HEK293 (cell line): ENCODE data around the gene NPPA.

ENCODE experiments used
- CTCF ChIA-PET: fragments of 350-600 bp; formaldehyde crosslinking; extraction: SDS; loops from one replicate; lab custom pipeline; 2021; ENCODE audit warnings: antibody characterized with exemption; lab: Yijun Ruan, JAX
- POLR2A ChIA-PET: fragments of 300-600 bp; formaldehyde crosslinking; extraction: SDS; loops from one replicate; lab custom pipeline; 2020; ENCODE audit warnings: antibody characterized with exemption, inconsistent platforms; lab: Yijun Ruan, JAX
- H3K27ac ChIP-seq: fragments of 200-500 bp; sonication (Bioruptor generic); 2 replicates; pipeline ENCODE4 v1.5.1; 2014; ENCODE audit warnings: low read depth, low read length, control low read depth, inconsistent platforms; ENCODE audit errors: extremely low read depth
- H3K36me3 ChIP-seq, 2 experiments: fragments of 200-500 bp in 1 of 2; sonication (Bioruptor generic) in 1 of 2; 1 replicate in 1 of 2; 2 replicates in 1 of 2; pipeline ENCODE4 v1.5.1; 2014 to 2017; ENCODE audit warnings: inconsistent platforms in 2 of 2, low read length in 2 of 2; ENCODE audit not compliant: control insufficient read depth in 2 of 2, insufficient read depth in 1 of 2
- H3K4me1 ChIP-seq: fragments of 200-500 bp; sonication (Bioruptor generic); 2 replicates; pipeline ENCODE4 v1.5.1; 2014; ENCODE audit warnings: mild to moderate bottlenecking, low read length, inconsistent platforms; ENCODE audit not compliant: control insufficient read depth, insufficient read depth
- H3K4me3 ChIP-seq: 2 replicates; pipeline ENCODE4 v1.5.1; 2011; ENCODE audit warnings: low read depth, mild to moderate bottlenecking, control low read depth, low read length, moderate library complexity
- H3K9me3 ChIP-seq: fragments of 200-500 bp; sonication (Bioruptor generic); 2 replicates; pipeline ENCODE4 v1.5.1; 2014; ENCODE audit warnings: low read depth, low read length, inconsistent platforms; ENCODE audit not compliant: control insufficient read depth, insufficient read depth
- EGR2 ChIP-seq: fragments of 450-650 bp; formaldehyde crosslinking; IDR thresholded peaks from 2 replicates; pipeline ENCODE4 v1.5.1; 2016; ENCODE audit warnings: low read depth, missing biosample characterization, missing genetic modification characterization
- HIC1 ChIP-seq: fragments of 450-650 bp; formaldehyde crosslinking; IDR thresholded peaks from 2 replicates; pipeline ENCODE4 v1.5.1; 2016; ENCODE audit warnings: missing biosample characterization, missing genetic modification characterization
- HOXA7 ChIP-seq: sonication (generic); formaldehyde crosslinking; IDR thresholded peaks from 2 replicates; pipeline ENCODE4 v1.8.1; 2022; ENCODE audit warnings: missing genetic modification reagents, borderline replicate concordance
- INSM2 ChIP-seq: fragments of 450-650 bp; formaldehyde crosslinking; IDR thresholded peaks from 2 replicates; pipeline ENCODE4 v1.5.1; 2016; ENCODE audit warnings: missing biosample characterization, missing genetic modification characterization
- KLF10 ChIP-seq: fragments of 450-650 bp; IDR thresholded peaks from 2 replicates; pipeline ENCODE4 v1.5.1; 2018; ENCODE audit warnings: missing biosample characterization, mild to moderate bottlenecking, missing genetic modification characterization
- RBAK ChIP-seq: fragments of 450-650 bp; formaldehyde crosslinking; IDR thresholded peaks from 2 replicates; pipeline ENCODE4 v1.5.1; 2016; ENCODE audit warnings: missing biosample characterization, missing genetic modification characterization
- SP7 ChIP-seq: fragments of 450-650 bp; formaldehyde crosslinking; IDR thresholded peaks from 2 replicates; pipeline ENCODE4 v1.5.1; 2016; ENCODE audit warnings: missing biosample characterization, missing genetic modification characterization
- ZBTB21 ChIP-seq: fragments of 450-650 bp; formaldehyde crosslinking; IDR thresholded peaks from 2 replicates; pipeline ENCODE4 v1.5.1; 2017; ENCODE audit warnings: missing biosample characterization, missing genetic modification characterization
- ZBTB44 ChIP-seq: fragments of 450-650 bp; IDR thresholded peaks from 2 replicates; pipeline ENCODE4 v1.5.1; 2018; ENCODE audit warnings: missing biosample characterization, mild to moderate bottlenecking, missing genetic modification characterization
- ZFP3 ChIP-seq: fragments of 450-650 bp; formaldehyde crosslinking; IDR thresholded peaks from 2 replicates; pipeline ENCODE4 v1.5.1; 2016; ENCODE audit warnings: low read depth, missing biosample characterization, missing genetic modification characterization
- ZNF121 ChIP-seq: fragments of 450-650 bp; formaldehyde crosslinking; IDR thresholded peaks from 2 replicates; pipeline ENCODE4 v1.5.1; 2016; ENCODE audit warnings: missing biosample characterization, missing genetic modification characterization
- ZNF146 ChIP-seq: fragments of 450-650 bp; formaldehyde crosslinking; IDR thresholded peaks from 2 replicates; pipeline ENCODE4 v1.5.1; 2016; ENCODE audit warnings: missing biosample characterization, missing genetic modification characterization
- ZNF175 ChIP-seq: fragments of 450-650 bp; formaldehyde crosslinking; IDR thresholded peaks from 2 replicates; pipeline ENCODE4 v1.5.1; 2016; ENCODE audit warnings: missing biosample characterization, missing genetic modification characterization
- ZNF19 ChIP-seq: fragments of 450-650 bp; formaldehyde crosslinking; IDR thresholded peaks from 2 replicates; pipeline ENCODE4; 2016; ENCODE audit warnings: missing biosample characterization, missing genetic modification characterization, low read depth
- ZNF398 ChIP-seq: fragments of 450-650 bp; formaldehyde crosslinking; IDR thresholded peaks from 2 replicates; pipeline ENCODE4 v1.5.1; 2017; ENCODE audit warnings: missing biosample characterization, missing genetic modification characterization
- ZNF626 ChIP-seq: fragments of 450-650 bp; sonication (Bioruptor Pico); formaldehyde crosslinking; IDR thresholded peaks from 2 replicates; pipeline ENCODE4 v1.5.1; 2018; ENCODE audit warnings: missing biosample characterization, missing genetic modification characterization, inconsistent platforms
- ZNF692 ChIP-seq: fragments of 450-650 bp; formaldehyde crosslinking; IDR thresholded peaks from 2 replicates; pipeline ENCODE4 v1.5.1; 2016; ENCODE audit warnings: missing biosample characterization, missing genetic modification characterization
- ZNF792 ChIP-seq: fragments of 450-650 bp; formaldehyde crosslinking; IDR thresholded peaks from 2 replicates; pipeline ENCODE4 v1.5.1; 2016; ENCODE audit warnings: missing biosample characterization, missing genetic modification characterization
- ZNF843 ChIP-seq: fragments of 450-650 bp; formaldehyde crosslinking; IDR thresholded peaks from 2 replicates; pipeline ENCODE4 v1.5.1; 2016; ENCODE audit warnings: missing biosample characterization, missing genetic modification characterization
- ZSCAN4 ChIP-seq: fragments of 450-650 bp; formaldehyde crosslinking; IDR thresholded peaks from 2 replicates; pipeline ENCODE4 v1.5.1; 2017; ENCODE audit warnings: missing biosample characterization, missing genetic modification characterization

The NPPA gene

GRCh38 chr1:11799896-11800295 lies 47.7 kb downstream of the NPPA start:
- CTCF ChIA-PET, result no interaction called here
- TF ChIP-seq HOXA7 (CRISPR knock-in tag) (no peak), ZBTB44 (no peak), ZBTB21 (no peak), ZNF692 (tag by site-specific recombination) (no peak), ZNF792 (no peak)
- TF ChIP-seq, all 188 proteins: peak for 0

GRCh38 chr1:11799099-11799498 lies 48.5 kb downstream of the NPPA start:
- Histone ChIP-seq H3K4me3 (no peak overlapping the region), H3K4me1 (no peaks in the 10 kb centered on the region), H3K9me3 (no peaks in the 10 kb centered on the region), H3K36me3 (peaks cover 0 to 73% of the 10 kb centered on the region in 2 experiments; a peak in 1 of 3 replicates), H3K27ac (no peak overlapping the region)
- ChIA-PET CTCF (no interaction called here), POLR2A (no interaction called here)
- TF ChIP-seq HIC1 (tag by site-specific recombination) (no peak), ZNF175 (tag by site-specific recombination) (no peak), EGR2 (tag by site-specific recombination) (no peak), SP7 (tag by site-specific recombination) (no peak), INSM2 (tag by site-specific recombination) (no peak), ZNF843 (no peak), ZNF626 (tag by site-specific recombination) (no peak), RBAK (tag by site-specific recombination) (no peak), ZFP3 (no peak), KLF10 (tag by site-specific recombination) (no peak), ZBTB44 (no peak), ZNF398 (tag by site-specific recombination) (no peak), ZNF19 (tag by site-specific recombination) (no peak), ZNF121 (tag by site-specific recombination) (no peak), ZSCAN4 (tag by site-specific recombination) (no peak), ZNF146 (tag by site-specific recombination) (no peak)

More at GRCh38 chr1:11799896-11800295, 47.7 kb downstream of the NPPA start:
- Histone ChIP-seq H3K4me1 (peaks cover 4% of the 10 kb centered on the region; the same call in 1 of the 2 replicates), H3K36me3 (peaks cover 0 to 65% of the 10 kb centered on the region in 2 experiments; a peak in 1 of 3 replicates), H3K4me3 (no peak overlapping the region), H3K9me3 (no peaks in the 10 kb centered on the region), H3K27ac (no peak overlapping the region)
- POLR2A ChIA-PET, result no interaction called here
